IPS DF 4.7 (cell line): ENCODE results near the gene SRA1.

ENCODE experiments used
- DNase-seq: peaks from one replicate; pipeline ENCODE4 v3.0.0-alpha.2; 2013; ENCODE audit warnings: low spot score; ENCODE audit errors: extremely low read depth

SRA1 gene

DNA sequence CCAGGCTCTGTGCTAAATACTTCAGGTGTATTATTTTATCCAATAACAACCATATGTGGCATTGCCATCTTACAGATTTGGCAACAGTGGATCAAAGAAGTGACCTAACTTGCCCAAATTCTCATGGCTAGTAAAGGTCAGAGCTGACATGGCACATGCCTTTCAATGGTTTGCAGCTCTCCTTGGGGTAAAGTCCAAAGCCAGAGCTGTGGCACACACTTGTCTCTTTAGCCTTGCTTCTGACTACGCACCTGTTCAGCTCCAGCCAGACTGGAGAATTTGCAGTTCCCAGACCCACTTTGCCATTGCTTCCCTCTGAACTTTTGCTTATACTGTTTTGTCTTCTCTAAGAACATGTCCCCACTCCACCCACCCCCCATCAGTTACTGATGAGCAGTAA is 13.2 kb upstream of the SRA1 start:
- DNase-seq, result no peak

DNA sequence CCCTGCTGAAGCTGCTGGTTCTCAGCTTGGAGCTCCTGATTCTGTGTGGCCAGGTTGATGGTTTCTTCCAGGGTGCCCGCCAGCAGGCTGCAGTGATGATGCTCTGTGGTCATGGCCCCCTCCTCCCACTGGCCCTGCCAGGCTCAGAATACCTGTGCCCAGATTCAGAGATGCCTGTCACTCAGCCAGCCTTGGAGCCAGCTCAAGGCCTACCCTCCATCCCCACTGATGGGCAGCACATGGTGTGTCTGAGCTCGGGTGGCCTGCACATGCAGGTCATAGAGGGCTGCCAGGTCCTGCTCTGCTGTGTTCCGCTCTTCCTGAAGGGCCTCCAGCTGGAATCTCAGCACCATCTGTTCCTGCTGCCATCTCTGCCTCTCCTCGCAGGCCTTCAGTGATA is 12.8 kb upstream of the SRA1 start:
- no peak for DNase-seq

DNA sequence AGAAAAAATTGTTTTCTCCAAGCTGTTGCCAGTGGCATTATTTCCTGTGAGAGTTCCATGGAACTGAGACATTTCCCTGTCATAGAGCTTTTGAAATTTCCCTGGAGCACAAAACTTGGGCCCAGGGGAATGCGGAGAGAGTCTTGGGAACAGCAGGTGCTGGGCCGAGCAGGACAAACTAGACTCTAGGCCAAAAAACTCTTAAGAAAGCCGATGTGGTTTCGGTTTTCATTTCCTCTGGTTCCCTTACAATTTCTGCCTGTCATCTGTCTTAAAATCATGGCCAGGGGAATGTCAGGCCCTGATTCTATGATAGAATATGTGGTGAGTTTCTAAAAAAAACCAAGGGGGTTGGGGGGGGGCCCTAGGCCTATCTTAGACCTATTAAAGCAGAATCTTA is 11.9 kb upstream of the SRA1 start:
- DNase-seq, result no peak

DNA sequence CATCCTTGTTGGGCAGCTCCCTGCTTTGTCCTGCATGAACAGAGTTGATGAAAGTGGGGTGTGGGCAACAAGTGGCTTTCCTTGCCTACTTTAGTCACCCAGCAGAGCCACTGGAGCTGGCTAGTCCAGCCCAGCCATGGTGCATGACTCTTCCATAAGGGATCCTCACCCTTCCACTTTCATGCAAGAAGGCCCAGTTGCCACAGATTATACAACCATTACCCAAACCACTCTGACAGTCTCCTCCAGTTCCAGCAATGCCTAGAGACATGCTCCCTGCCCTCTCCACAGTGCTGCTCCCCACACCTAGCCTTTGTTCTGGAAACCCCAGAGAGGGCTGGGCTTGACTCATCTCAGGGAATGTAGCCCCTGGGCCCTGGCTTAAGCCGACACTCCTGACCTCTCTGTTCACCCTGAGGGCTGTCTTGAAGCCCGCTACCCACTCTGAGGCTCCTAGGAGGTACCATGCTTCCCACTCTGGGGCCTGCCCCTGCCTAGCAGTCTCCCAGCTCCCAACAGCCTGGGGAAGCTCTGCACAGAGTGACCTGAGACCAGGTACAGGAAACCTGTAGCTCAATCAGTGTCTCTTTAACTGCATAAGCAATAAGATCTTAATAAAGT is 11.3 kb upstream of the SRA1 start:
- DNase-seq, result no peak

DNA sequence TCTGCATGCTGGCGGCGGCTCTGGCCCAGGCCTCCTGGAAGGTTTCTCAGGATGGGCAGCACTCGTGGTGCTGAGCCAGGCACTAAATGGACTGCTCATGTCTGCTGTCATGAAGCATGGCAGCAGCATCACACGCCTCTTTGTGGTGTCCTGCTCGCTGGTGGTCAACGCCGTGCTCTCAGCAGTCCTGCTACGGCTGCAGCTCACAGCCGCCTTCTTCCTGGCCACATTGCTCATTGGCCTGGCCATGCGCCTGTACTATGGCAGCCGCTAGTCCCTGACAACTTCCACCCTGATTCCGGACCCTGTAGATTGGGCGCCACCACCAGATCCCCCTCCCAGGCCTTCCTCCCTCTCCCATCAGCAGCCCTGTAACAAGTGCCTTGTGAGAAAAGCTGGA is 10.6 kb upstream of the SRA1 start:
- DNase-seq, result no peak

DNA sequence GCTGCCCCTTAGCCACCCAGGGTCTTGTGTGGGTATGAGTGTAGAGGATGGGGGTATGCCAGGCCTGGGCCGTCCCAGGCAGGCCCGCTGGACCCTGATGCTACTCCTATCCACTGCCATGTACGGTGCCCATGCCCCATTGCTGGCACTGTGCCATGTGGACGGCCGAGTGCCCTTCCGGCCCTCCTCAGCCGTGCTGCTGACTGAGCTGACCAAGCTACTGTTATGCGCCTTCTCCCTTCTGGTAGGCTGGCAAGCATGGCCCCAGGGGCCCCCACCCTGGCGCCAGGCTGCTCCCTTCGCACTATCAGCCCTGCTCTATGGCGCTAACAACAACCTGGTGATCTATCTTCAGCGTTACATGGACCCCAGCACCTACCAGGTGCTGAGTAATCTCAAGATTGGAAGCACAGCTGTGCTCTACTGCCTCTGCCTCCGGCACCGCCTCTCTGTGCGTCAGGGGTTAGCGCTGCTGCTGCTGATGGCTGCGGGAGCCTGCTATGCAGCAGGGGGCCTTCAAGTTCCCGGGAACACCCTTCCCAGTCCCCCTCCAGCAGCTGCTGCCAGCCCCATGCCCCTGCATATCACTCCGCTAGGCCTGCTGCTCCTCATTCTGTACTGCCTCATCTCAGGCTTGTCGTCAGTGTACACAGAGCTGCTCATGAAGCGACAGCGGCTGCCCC is 10.0 kb upstream of the SRA1 start:
- no peak for DNase-seq

DNA sequence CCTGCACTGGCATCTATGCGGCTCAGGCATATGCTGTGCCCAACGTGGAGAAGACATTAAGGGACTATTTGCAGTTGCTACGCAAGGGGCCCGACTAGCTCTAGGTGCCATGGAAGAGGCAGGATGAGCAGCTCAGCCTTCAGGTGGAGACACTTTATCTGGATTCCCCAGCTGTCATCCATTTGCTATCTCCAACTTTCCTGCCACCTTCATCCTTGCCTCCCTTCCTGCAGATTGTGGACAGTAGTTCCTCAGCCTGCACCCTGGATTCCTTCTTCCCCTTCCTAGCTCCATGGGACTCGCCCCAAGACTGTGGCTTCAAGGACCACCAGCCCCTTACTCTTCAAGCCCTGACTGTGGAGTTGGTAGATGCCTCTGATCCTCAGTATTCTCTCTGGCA is 9.4 kb upstream of the SRA1 start:
- DNase-seq, result no peak

DNA sequence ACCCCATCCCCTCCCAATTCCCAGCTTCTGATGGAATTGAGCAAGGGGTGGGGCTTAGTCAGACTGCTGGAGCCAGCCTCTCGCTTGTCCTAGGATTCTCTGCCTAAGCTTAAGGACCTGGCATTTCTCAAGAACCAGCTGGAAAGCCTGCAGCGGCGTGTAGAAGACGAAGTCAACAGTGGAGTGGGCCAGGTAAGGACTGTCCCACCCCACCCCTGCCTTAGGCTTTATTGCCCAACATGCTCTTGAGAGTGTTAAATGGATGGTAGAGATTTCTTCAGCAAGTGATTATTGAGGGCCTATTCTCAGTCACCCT is 8.5 kb upstream of the SRA1 start:
- no peak for DNase-seq

DNA sequence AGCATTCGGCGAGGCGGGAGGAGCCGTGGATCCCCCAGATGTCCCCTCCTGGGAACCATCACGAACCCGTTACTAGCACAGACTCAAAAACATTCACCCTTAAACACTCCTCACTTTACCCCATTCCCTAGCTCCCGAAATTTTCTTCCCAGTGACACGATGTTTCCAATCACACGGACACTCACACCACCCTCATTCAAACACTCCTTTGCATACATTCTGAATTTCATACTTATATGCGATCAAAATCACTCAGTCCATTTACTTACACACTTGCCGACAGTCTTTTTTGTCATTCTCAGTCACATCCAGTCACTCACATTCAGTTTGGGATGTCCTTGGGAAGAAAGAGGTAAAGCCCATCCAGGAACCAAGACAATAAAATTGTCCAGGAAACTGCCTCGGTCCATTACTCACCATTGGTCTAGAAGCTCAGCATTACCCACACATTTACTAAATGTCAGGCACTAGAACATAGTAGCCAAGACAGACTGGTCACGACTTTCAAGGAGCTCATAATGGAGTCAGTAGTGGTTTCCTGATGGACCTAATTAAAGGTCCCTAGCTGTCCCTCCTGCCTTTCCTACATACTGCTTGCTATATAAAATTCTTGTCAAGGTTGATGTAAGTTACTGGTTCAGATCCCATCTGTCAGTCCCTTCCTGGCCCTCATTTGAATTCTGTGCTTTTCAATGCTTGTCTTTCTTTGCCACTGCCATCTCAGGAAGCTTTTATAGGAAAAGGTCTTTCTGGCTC is 7.9 kb upstream of the SRA1 start:
- no peak for DNase-seq

DNA sequence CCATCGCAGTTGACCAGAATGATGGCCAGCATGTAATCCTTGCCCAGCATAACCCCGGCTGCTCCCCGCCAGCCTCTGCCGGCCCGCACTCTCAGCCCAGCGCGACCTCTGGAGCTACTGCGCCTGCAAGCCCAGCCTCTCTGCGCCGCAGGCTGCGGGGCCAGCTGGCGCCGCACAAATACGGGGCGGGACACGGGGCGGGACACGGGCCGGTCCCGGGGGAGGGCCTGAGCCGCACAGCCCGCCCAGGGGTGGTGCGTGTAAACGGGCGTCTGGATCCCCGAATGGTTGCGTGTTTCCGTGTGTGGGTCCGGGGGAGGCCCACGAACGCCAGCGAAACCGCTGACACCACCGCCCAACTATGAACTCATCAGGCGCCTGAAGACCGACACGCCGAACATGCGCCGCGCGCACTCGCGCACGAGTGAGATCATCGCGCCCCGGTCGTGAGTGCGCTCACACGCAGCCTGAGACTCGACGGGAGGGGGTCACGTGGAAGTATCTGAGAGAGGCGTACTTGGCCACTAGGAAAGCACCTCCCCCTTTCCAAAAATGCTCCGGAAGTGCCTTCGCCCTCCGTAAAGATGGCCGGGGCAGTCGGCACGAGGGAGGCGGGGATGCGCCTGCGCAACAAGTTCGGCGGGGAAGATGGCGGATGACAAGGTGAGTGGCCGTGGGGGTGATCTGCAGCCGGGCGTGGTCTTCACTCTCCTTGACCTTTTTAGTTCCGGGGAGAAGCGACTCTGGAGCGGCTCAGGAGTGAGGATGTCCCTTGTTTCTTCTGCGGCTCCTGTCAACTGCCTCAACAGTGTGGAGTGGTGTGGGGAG is 7.1 kb upstream of the SRA1 start, which contains the start of the genes APBB3 and SLC35A4:
Gene APBB3 (minus strand): TSS at position 403 of the 828 bp plus-strand sequence. CDS start 353 bp downstream, at position 50.
Gene SLC35A4 (plus strand): TSS at position 633 of the 828 bp plus-strand sequence. CDS start 2,342 bp downstream, outside the sequence.
- peak; percentile 93 for DNase-seq

DNA sequence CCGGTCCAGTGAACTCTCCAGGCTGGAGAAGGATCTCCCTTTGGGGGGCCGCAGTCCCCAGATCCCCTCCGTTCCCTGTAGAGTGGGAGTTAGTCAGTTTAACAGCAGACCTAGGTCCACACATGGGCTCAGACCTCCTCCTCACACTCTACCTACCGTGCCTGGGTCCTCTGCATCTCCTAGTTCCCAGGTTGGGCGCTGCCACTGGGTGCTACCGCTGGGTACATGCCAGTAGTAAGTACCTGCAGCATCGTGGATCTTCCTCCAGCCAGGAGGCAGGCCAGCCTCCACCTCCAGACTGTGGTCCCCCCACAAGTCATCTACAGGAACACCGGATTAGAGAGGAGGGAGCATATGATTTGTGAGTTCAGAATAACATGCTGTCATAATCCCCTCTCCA is 6.3 kb upstream of the SRA1 start:
- no peak for DNase-seq

DNA sequence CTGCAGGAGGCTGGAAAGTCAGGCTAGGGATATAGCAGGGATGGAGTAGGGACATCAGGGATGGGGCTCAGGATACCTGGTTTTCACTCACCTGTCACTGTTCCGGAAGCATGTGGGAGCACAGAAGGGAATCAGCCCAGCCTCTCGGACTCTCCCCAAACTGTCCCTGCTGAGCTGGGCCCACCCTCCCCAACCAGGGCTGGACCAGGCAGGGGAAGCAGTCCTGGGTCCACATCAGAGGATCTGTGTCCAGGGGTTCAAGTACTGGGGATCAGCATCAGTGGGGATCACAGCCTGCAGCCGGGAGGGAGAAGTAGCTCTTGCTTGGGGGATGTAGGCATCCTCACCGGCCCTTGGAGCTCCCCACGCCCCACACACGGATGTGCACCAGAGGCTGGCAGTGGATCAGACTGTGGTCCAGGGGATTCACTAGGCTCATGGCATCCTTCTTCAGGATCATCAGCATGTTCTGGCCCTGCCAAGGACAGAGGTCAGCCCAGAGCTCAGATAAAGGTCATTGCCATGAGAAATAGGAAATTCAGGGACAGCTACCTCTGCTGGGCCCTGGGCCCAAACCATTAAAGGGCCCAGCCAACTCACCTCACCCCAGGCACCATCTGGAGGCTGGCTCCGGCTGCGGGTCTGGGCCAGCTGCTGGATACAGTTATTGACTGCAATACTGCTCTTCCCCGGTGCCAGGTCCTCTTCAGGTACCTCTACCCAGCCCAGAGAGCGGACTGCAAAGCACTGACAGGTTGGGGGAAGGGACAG is 4.7 kb upstream of the SRA1 start:
- DNase-seq, result no peak

DNA sequence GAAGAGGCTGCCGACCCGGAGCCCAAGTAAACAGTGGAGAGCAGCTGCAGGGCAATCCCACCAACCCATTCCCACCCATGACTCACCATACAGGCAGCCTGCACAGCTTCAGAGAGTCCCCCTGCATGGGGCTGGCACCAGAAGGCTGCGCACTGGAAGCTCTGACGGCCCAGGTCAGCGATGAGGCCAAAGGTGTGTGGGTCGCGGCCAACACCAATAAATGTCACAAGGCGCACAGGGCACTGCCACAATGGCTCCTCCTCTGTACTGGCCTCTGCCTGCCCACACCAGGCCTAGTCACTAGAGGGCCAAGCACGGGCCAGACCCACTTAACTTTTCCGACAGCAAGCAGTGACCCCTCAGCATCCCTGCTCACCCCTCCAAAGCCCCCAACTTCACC is 3.0 kb upstream of the SRA1 start:
- DNase-seq, result no peak

DNA sequence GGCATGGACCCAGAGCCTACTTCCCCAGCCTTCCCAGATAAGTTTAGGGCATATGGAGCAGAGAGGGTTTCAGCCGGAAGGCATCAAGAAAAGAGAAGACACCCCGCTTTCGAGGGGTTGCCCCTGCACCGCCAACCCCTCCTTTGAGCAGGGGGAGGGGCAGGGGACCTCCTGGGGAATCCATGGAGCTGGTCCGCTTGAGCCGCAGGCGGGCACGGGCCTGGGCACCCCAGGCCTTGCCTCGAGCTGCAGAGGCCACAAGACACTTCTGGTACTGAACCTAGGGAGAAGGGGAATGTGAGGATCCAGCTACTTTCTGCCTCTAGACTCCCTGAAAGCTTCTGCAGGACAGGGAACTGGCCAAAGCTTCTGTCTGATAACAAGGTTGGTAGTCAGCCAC is 1.3 kb upstream of the SRA1 start:
- DNase-seq, result no peak

DNA sequence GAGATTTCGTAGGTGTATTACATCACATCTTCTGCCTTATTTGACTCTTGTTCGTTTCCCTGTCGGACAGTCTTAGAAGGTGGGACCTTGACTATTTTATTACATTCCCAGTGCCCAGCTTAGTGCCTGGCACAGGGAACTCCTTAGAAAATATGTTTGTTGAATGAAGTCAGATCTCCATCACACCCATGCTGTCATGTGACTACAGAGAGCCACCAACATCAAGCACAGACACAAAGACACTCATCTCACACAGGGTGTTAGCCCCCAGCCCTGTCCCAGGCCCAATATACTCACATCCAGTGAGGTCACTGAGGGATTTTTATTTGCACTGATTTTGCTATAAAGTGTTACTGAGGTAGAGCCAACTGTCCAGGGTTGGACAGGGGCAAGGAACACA is 692 bp upstream of the SRA1 start:
- no peak for DNase-seq

DNA sequence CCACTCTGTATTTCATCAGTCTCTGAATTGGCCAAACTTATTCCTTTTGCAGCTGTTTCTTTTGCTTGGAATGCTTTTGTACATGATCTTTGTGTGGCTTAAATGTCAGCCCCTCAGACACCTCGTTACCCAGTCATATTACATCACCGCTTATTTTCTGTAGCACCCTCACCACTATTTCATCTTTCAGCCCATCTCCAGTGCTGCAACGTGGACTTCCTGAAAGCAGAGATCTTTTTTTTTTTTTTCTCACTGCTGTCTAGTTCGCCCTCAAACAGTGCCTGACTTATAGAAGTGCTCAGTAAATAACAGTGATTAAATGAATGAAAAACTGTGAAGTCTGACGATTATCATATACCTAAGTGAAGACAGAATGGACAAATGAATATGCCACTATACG is 835 bp downstream of the SRA1 start:
- DNase-seq, result no peak

DNA sequence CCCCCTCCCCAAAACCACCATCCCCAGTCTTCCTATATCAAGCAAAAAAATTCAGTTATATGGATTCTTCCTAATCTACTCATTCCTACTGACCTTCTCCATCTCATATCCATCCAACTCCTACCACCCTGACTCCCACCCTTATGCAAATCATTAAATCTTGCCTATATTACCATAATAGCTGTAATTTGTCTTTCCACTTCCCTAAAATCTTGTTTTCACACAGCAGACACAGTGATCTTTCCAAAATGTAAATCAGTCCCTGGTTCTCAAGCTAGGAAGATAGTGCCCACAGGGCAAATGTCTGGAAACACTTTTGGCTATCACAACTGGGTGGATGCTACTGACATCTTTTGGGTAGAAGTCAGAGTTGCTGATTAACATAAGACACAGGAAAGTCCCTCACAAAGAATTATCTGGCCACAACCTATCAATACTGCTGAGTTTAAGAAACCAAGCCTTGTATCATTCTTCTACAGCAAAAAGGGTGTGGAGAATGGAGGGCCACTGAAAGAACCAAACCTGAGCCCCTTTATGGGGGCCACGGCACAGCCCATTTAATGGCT is 1.4 kb downstream of the SRA1 start:
- DNase-seq, result no peak

DNA sequence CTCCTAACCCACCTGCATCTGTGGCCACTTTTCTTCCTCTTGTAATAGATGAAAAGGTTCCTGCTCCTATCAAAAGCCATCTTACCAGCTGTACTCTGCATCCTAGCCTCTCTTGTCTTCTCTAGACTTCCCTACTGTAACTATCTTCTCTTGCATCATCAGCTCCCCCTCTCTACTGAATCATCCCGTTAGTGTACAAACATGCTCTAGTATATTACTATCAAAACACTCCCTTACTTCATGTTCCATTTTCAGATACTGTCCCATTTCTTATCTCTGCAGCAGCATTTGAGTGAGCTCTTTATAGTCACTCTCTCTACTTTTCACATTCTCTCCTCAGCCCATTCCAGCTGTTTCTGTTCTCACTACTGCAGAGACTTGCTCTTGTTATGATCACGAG is 2.8 kb downstream of the SRA1 start:
- DNase-seq, result no peak

DNA sequence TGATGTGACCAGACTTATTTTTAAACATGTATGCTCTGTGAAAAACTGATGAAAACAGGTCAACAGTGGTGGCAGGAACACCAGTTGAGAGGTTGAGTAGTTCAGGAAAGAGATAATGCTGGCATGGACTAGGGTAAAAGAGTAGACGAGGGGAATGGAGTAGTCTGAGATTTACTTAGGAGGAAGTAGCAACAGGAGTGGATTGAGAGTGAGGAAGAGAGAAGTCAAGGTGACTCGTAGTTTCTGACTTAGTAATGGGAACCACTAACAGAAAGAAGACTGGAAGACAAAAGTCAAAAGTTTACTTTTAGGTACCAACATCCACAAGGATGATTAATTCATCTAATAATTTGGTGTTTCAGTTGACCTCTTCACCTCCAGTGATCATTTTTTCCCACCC is 3.6 kb downstream of the SRA1 start:
- no peak for DNase-seq

DNA sequence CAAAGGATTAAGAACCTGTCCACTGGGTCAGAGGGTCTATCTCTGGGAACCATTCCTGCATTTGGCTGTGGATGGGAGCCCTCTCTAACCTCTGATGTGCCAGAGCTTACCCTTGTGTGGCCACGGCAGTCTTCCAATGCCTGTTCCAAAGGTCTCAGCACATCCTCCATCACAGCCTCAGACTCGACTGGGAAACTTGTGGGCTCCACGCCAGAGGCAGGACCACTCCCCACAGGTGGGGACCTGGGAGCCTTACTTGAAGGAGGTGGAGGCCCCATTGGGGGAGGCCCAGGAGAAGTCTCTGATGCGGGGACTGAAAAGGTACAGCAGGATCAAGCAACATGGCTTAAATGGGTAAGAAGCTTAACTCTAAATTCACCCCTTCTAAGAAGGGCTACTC is 5.4 kb downstream of the SRA1 start:
- DNase-seq, result no peak
